ENCODE measurements around the gene PSMA8.
"Not testable (repeated sequence)": the region's sequence is repeated elsewhere in the genome, so short reads cannot be mapped to it uniquely, and the experiment has no call there.

Gene PSMA8

DNA sequence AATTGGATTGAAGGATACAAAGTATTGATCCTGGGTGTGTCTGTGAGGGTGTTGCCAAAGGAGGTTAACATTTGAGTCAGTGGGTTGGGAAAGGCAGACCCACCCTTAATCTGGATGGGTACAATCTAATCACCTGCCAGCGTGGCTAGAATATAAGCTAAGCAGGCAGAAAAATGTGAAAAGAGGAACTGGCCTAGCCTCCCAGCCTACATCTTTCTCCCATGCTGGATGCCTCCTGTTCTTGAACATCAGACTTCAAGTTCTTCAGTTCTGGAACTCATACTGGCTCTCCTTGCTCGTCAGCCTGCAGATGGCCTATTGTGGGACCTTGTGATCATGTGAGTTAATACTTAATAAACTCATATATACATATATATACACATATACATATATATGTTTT lies 5.5 kb upstream of the PSMA8 start:
- not testable (repeated sequence) for H4K8ac ChIP-seq (ENCODE audit: low read length); H4K91ac ChIP-seq (ENCODE audit: low read length); H3K4ac ChIP-seq (ENCODE audit: low read depth in 1 of 2, low read length in 2 of 2); H2BK12ac ChIP-seq (ENCODE audit: low read length in 2 of 2); H2BK15ac ChIP-seq (ENCODE audit: low read depth, poor library complexity, severe bottlenecking); H3K27me3 ChIP-seq (ENCODE audit: control insufficient read depth in 1 of 2, insufficient read depth in 1 of 2, low read length in 2 of 2); H3K9ac ChIP-seq (ENCODE audit: low read length); H3K14ac ChIP-seq (ENCODE audit: low read length in 2 of 2); H3K18ac ChIP-seq (ENCODE audit: low read depth in 1 of 2, low read length in 2 of 2); H3K4me2 ChIP-seq (ENCODE audit: low read length, poor library complexity, severe bottlenecking); H3K79me1 ChIP-seq (replicated peaks; ENCODE audit: low read length, poor library complexity, severe bottlenecking); H2AFZ ChIP-seq (ENCODE audit: low read depth, low read length); H3K4me3 ChIP-seq (ENCODE audit: insufficient read depth in 1 of 2, low read depth in 1 of 2, low read length in 2 of 2); H3K23ac ChIP-seq (ENCODE audit: low read length in 2 of 2); H2AK5ac ChIP-seq (ENCODE audit: low read length, severe bottlenecking); DNase-seq; H3K36me3 ChIP-seq (ENCODE audit: control insufficient read depth in 1 of 2, insufficient read depth in 2 of 2, low read depth in 1 of 2, low read length in 2 of 2); H3K4me1 ChIP-seq (ENCODE audit: control insufficient read depth, insufficient read depth, low read depth, low read length); H2BK5ac ChIP-seq (ENCODE audit: low read depth, low read length, poor library complexity, severe bottlenecking); H3K27ac ChIP-seq (ENCODE audit: low read length, poor library complexity, severe bottlenecking); H2BK120ac ChIP-seq (ENCODE audit: low read depth, low read length); H3K9me3 ChIP-seq (ENCODE audit: control insufficient read depth, low read length)
- 77% methylated on average over 1 of the region's 2 CpGs for WGBS

- no peak overlapping the region for H3K27ac ChIP-seq (ENCODE audit: low read length, poor library complexity, severe bottlenecking)
- no peak overlapping the region for H3K4me3 ChIP-seq (ENCODE audit: insufficient read depth in 1 of 2, low read depth in 1 of 2, low read length in 2 of 2)
- H2AK5ac ChIP-seq (ENCODE audit: low read length, severe bottlenecking): no peak overlapping the region
- no peaks in the 10 kb centered on the region for H3K79me1 ChIP-seq (replicated peaks; ENCODE audit: low read length, poor library complexity, severe bottlenecking)
- H2BK12ac ChIP-seq (ENCODE audit: low read length in 2 of 2): no peak overlapping the region
- H3K4me1 ChIP-seq (ENCODE audit: control insufficient read depth, insufficient read depth, low read depth, low read length): peaks cover 4% of the 10 kb centered on the region
- H3K18ac ChIP-seq (ENCODE audit: low read depth in 1 of 2, low read length in 2 of 2): no peak overlapping the region
- H3K4me2 ChIP-seq (ENCODE audit: low read length, poor library complexity, severe bottlenecking): no peak overlapping the region
- 100% methylated on average over 2 of the region's 6 CpGs for WGBS
- no peak overlapping the region for H4K8ac ChIP-seq (ENCODE audit: low read length)
- H2BK5ac ChIP-seq (ENCODE audit: low read depth, low read length, poor library complexity, severe bottlenecking): no peak overlapping the region
- H3K14ac ChIP-seq (ENCODE audit: low read length in 2 of 2): no peak overlapping the region
- H3K9me3 ChIP-seq (ENCODE audit: control insufficient read depth, low read length): peaks cover 4% of the 10 kb centered on the region
- no peak overlapping the region for H3K4ac ChIP-seq (ENCODE audit: low read depth in 1 of 2, low read length in 2 of 2)
- no peak for DNase-seq
- H3K36me3 ChIP-seq (ENCODE audit: control insufficient read depth in 1 of 2, insufficient read depth in 2 of 2, low read depth in 1 of 2, low read length in 2 of 2): no peaks in the 10 kb centered on the region
- no peak overlapping the region for H3K9ac ChIP-seq (ENCODE audit: low read length)
- H2BK120ac ChIP-seq (ENCODE audit: low read depth, low read length): no peak overlapping the region
- H3K23ac ChIP-seq (ENCODE audit: low read length in 2 of 2): no peak overlapping the region
- H3K27me3 ChIP-seq (ENCODE audit: control insufficient read depth in 1 of 2, insufficient read depth in 1 of 2, low read length in 2 of 2): no peaks in the 10 kb centered on the region
- H2BK15ac ChIP-seq (ENCODE audit: low read depth, poor library complexity, severe bottlenecking): no peak overlapping the region
- no peak overlapping the region for H4K91ac ChIP-seq (ENCODE audit: low read length)
- H2AFZ ChIP-seq (ENCODE audit: low read depth, low read length): no peak overlapping the region
Observed at GRCh38 chr18:26134107-26134506, 438 bp downstream of the PSMA8 start.

DNA sequence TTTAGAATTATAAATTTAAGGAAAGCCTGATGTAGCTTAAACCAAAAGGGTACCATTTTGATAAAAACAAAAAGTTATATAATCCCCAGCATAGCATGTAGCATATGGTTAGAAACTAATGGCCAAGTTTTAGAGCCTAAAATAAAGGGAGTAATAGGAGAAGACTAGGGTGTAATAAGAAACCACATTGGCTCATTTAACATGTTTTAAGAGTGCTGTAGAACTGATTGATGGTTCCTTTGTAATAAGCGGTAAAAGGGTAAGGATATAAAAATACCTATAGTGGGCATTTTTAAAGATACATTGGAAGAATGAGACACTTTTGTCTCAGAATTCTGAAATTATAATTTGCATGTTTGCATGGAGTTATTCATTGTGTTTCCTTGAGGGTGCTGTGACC lies 1.9 kb downstream of the PSMA8 start:
- Histone ChIP-seq H3K18ac (ENCODE audit: low read depth in 1 of 2, low read length in 2 of 2) (no peak overlapping the region), H3K4me1 (ENCODE audit: control insufficient read depth, insufficient read depth, low read depth, low read length) (peaks cover 4% of the 10 kb centered on the region), H3K4me2 (ENCODE audit: low read length, poor library complexity, severe bottlenecking) (no peak overlapping the region), H3K27me3 (ENCODE audit: control insufficient read depth in 1 of 2, insufficient read depth in 1 of 2, low read length in 2 of 2) (no peaks in the 10 kb centered on the region), H3K4me3 (ENCODE audit: insufficient read depth in 1 of 2, low read depth in 1 of 2, low read length in 2 of 2) (no peak overlapping the region), H3K4ac (ENCODE audit: low read depth in 1 of 2, low read length in 2 of 2) (no peak overlapping the region), H3K27ac (ENCODE audit: low read length, poor library complexity, severe bottlenecking) (no peak overlapping the region), H3K79me1 (replicated peaks; ENCODE audit: low read length, poor library complexity, severe bottlenecking) (no peaks in the 10 kb centered on the region), H2BK15ac (ENCODE audit: low read depth, poor library complexity, severe bottlenecking) (no peak overlapping the region), H2AK5ac (ENCODE audit: low read length, severe bottlenecking) (no peak overlapping the region), H3K9me3 (ENCODE audit: control insufficient read depth, low read length) (peaks cover 10% of the 10 kb centered on the region), H2BK5ac (ENCODE audit: low read depth, low read length, poor library complexity, severe bottlenecking) (no peak overlapping the region), H2BK12ac (ENCODE audit: low read length in 2 of 2) (no peak overlapping the region), H2AFZ (ENCODE audit: low read depth, low read length) (no peak overlapping the region), H3K14ac (ENCODE audit: low read length in 2 of 2) (no peak overlapping the region), H4K8ac (ENCODE audit: low read length) (no peak overlapping the region), H3K9ac (ENCODE audit: low read length) (no peak overlapping the region), H3K23ac (ENCODE audit: low read length in 2 of 2) (no peak overlapping the region), H2BK120ac (ENCODE audit: low read depth, low read length) (no peak overlapping the region), H4K91ac (ENCODE audit: low read length) (no peak overlapping the region), H3K36me3 (ENCODE audit: control insufficient read depth in 1 of 2, insufficient read depth in 2 of 2, low read depth in 1 of 2, low read length in 2 of 2) (no peaks in the 10 kb centered on the region)
- WGBS: 100% methylated on average over 1 of the region's 1 CpG
- no peak for DNase-seq

- no peak overlapping the region for H2AK5ac ChIP-seq (ENCODE audit: low read length, severe bottlenecking)
- no peak overlapping the region for H2BK5ac ChIP-seq (ENCODE audit: low read depth, low read length, poor library complexity, severe bottlenecking)
- no peak overlapping the region for H2BK120ac ChIP-seq (ENCODE audit: low read depth, low read length)
- 72% methylated on average over 3 of the region's 3 CpGs for WGBS
- no peak overlapping the region for H3K4ac ChIP-seq (ENCODE audit: low read depth in 1 of 2, low read length in 2 of 2)
- no peaks in the 10 kb centered on the region for H3K4me1 ChIP-seq (ENCODE audit: control insufficient read depth, insufficient read depth, low read depth, low read length)
- H3K4me3 ChIP-seq (ENCODE audit: insufficient read depth in 1 of 2, low read depth in 1 of 2, low read length in 2 of 2): no peak overlapping the region
- DNase-seq: no peak
- no peaks in the 10 kb centered on the region for H3K79me1 ChIP-seq (replicated peaks; ENCODE audit: low read length, poor library complexity, severe bottlenecking)
- no peak overlapping the region for H3K23ac ChIP-seq (ENCODE audit: low read length in 2 of 2)
- no peaks in the 10 kb centered on the region for H3K36me3 ChIP-seq (ENCODE audit: control insufficient read depth in 1 of 2, insufficient read depth in 2 of 2, low read depth in 1 of 2, low read length in 2 of 2)
- H2BK15ac ChIP-seq (ENCODE audit: low read depth, poor library complexity, severe bottlenecking): no peak overlapping the region
- H3K9me3 ChIP-seq (ENCODE audit: control insufficient read depth, low read length): no peaks in the 10 kb centered on the region
- no peak overlapping the region for H2AFZ ChIP-seq (ENCODE audit: low read depth, low read length)
- H4K91ac ChIP-seq (ENCODE audit: low read length): no peak overlapping the region
- H3K9ac ChIP-seq (ENCODE audit: low read length): no peak overlapping the region
- no peak overlapping the region for H3K4me2 ChIP-seq (ENCODE audit: low read length, poor library complexity, severe bottlenecking)
- no peak overlapping the region for H3K27ac ChIP-seq (ENCODE audit: low read length, poor library complexity, severe bottlenecking)
- no peak overlapping the region for H2BK12ac ChIP-seq (ENCODE audit: low read length in 2 of 2)
- H3K27me3 ChIP-seq (ENCODE audit: control insufficient read depth in 1 of 2, insufficient read depth in 1 of 2, low read length in 2 of 2): no peaks in the 10 kb centered on the region
- H4K8ac ChIP-seq (ENCODE audit: low read length): no peak overlapping the region
- H3K18ac ChIP-seq (ENCODE audit: low read depth in 1 of 2, low read length in 2 of 2): no peak overlapping the region
- H3K14ac ChIP-seq (ENCODE audit: low read length in 2 of 2): no peak overlapping the region
Observed at GRCh38 chr18:26157326-26157725, 23.7 kb downstream of the PSMA8 start.

All from mesenchymal stem cell (in vitro differentiated cells and primary cell).